B cell (primary cell): ENCODE measurements around the gene NKD2. TPM values are rescaled to one million over a fixed set of nuclear protein-coding genes. Genes with fewer than 3 reads are reported as not detected.

Experiments used
- ATAC-seq: fragments of 200-7000 bp; cut with Tn5 transposase; one replicate; pipeline ENCODE4 v1.10.0; 2021; ENCODE audit warnings: low read depth, mild to moderate bottlenecking, moderate number of reproducible peaks, moderate library complexity
- CTCF ChIA-PET: fragments of 350-600 bp; sonication (Branson Sonifier 250); formaldehyde crosslinking; loops from one replicate; lab custom pipeline; 2021; ENCODE audit warnings: antibody characterized with exemption, inconsistent platforms; lab: Charles Lee
- POLR2A ChIA-PET: fragments of 350-600 bp; sonication (Branson Sonifier 250); formaldehyde crosslinking; loops from one replicate; lab custom pipeline; 2021; ENCODE audit warnings: antibody characterized with exemption; lab: Charles Lee
- DNase-seq: peaks from one replicate; pipeline ENCODE4 v3.0.0; 2013
- H2AFZ ChIP-seq: 2 replicates; pipeline ENCODE4 v1.6.1; 2012; ENCODE audit warnings: mild to moderate bottlenecking, low read depth, low read length; ENCODE audit not compliant: insufficient read depth, poor library complexity, severe bottlenecking
- H3K27ac ChIP-seq, 2 donors: 1 replicate in 1 of 2; 2 replicates in 1 of 2; pipeline ENCODE4 v1.5.1; 2012 to 2013; ENCODE audit warnings: low read length in 2 of 2, mild to moderate bottlenecking in 2 of 2, moderate library complexity in 1 of 2
- H3K27me3 ChIP-seq, 4 experiments: fragments of 200-600 bp in 1 of 4; sonication (generic) in 1 of 4; replicated peaks in 1 of 4; 1 replicate in 2 of 4; 2 replicates in 2 of 4; pipeline versions ENCODE4 v1.6.1 to v1.7.0; 2013 to 2016; ENCODE audit warnings: low read length in 3 of 4, mild to moderate bottlenecking in 2 of 4, mixed read lengths in 1 of 4, moderate library complexity in 1 of 4; ENCODE audit not compliant: insufficient read depth in 4 of 4, control insufficient read depth in 3 of 4; ENCODE audit errors: control extremely low read depth in 1 of 4
- H3K36me3 ChIP-seq, 2 experiments: replicated peaks in 1 of 2; 1 replicate in 1 of 2; 2 replicates in 1 of 2; pipeline versions ENCODE4 v1.6.1 to v1.7.1; 2013; ENCODE audit warnings: low read length in 1 of 2; ENCODE audit not compliant: insufficient read depth in 2 of 2, control insufficient read depth in 1 of 2; ENCODE audit errors: control extremely low read depth in 1 of 2, extremely low read depth in 1 of 2
- H3K4me1 ChIP-seq, 2 donors: fragments of 200-600 bp in 1 of 2; sonication (generic) in 1 of 2; 1 replicate in 1 of 2; 2 replicates in 1 of 2; pipeline versions ENCODE4 v1.5.1 to v1.6.1; 2013 to 2017; ENCODE audit warnings: low read length in 2 of 2; ENCODE audit not compliant: control insufficient read depth in 2 of 2, insufficient read depth in 2 of 2
- H3K4me2 ChIP-seq: replicated peaks from 2 replicates; pipeline ENCODE3; 2012; ENCODE audit warnings: mild to moderate bottlenecking, low read depth, low read length; ENCODE audit not compliant: poor library complexity, severe bottlenecking
- H3K4me3 ChIP-seq, 5 experiments: fragments of 200-600 bp in 1 of 5; sonication (generic) in 1 of 5; 1 replicate in 3 of 5; 2 replicates in 2 of 5; pipeline versions ENCODE4 v1.5.1 to v1.7.0; 2011 to 2016; ENCODE audit warnings: low read length in 4 of 5, mild to moderate bottlenecking in 4 of 5, low read depth in 2 of 5, control low read depth in 1 of 5, moderate library complexity in 1 of 5; ENCODE audit not compliant: insufficient read depth in 1 of 5; ENCODE audit errors: control extremely low read depth in 1 of 5, extremely low read depth in 1 of 5
- H3K79me2 ChIP-seq: fragments of 200-600 bp; sonication (generic); one replicate; pipeline ENCODE4 v1.6.0; 2016; ENCODE audit warnings: low read length; ENCODE audit not compliant: control insufficient read depth, insufficient read depth
- H3K9ac ChIP-seq: fragments of 200-600 bp; sonication (generic); 2 replicates; pipeline ENCODE4 v1.6.1; 2017; ENCODE audit warnings: mild to moderate bottlenecking, low read length, moderate library complexity
- H3K9me3 ChIP-seq, 3 donors: one replicate each; pipeline versions ENCODE4 v1.6.1 to v1.7.1; 2013; ENCODE audit warnings: low read length in 2 of 3; ENCODE audit not compliant: control insufficient read depth in 2 of 3, insufficient read depth in 1 of 3; ENCODE audit errors: control extremely low read depth in 1 of 3
- H4K20me1 ChIP-seq: 2 replicates; pipeline ENCODE4 v1.6.0; 2012; ENCODE audit warnings: mild to moderate bottlenecking, low read length; ENCODE audit not compliant: insufficient read depth, control insufficient read depth, poor library complexity, severe bottlenecking
- H3K27ac Mint-ChIP-seq: one replicate; pipeline ENCODE4 v1.8.0; 2021; ENCODE audit warnings: mixed read lengths
- H3K27me3 Mint-ChIP-seq: one replicate; pipeline ENCODE4 v1.8.0; 2021; ENCODE audit warnings: mixed read lengths
- H3K4me1 Mint-ChIP-seq: one replicate; pipeline ENCODE4 v1.8.0; 2021; ENCODE audit warnings: mixed read lengths
- H3K4me3 Mint-ChIP-seq: one replicate; pipeline ENCODE4 v1.8.0; 2021; ENCODE audit warnings: mixed read lengths
- H3K9me3 Mint-ChIP-seq: one replicate; pipeline ENCODE4 v1.8.0; 2022; ENCODE audit warnings: mixed read lengths; ENCODE audit not compliant: insufficient read depth
- CTCF ChIP-seq: fragments of 200-600 bp; IDR thresholded peaks from one replicate; pipeline ENCODE4 v1.8.0; 2022; ENCODE audit warnings: antibody characterized with exemption, mild to moderate bottlenecking
- EZH2 ChIP-seq: IDR thresholded peaks from 2 replicates; pipeline ENCODE4 v1.6.1; 2012; ENCODE audit warnings: borderline replicate concordance, low read depth, mild to moderate bottlenecking, moderate library complexity, low read length; ENCODE audit not compliant: insufficient read depth, poor library complexity, severe bottlenecking
- WGBS: methylation state at CpG from one replicate; pipeline ENCODE4 v1.1.5; 2013; ENCODE audit warnings: missing lambda C conversion rate; ENCODE audit not compliant: insufficient coverage; 5-methylcytosine and 5-hydroxymethylcytosine counted together
- intact Hi-C: fragments of 100-400 bp; cut with micrococcal nuclease; formaldehyde crosslinking; loops from one replicate; pipeline ENCODE4 v1.10.0; 2022
- polyA plus RNA-seq: library from polyadenylated mRNA; depleted of rRNA; stranded (reverse); fragments of >200 nt; gene quantifications from 2 replicates; pipeline ENCODE4 v1.2.3, GENCODE V29; 2012
- total RNA-seq, 2 donors: library from RNA; stranded (reverse); fragments of 120-200 nt in 1 of 2; gene quantifications; 1 replicate in 1 of 2; 2 replicates in 1 of 2; pipeline versions ENCODE4 v1.2.3 to v1.2.4, GENCODE V29; 2013 to 2022

The NKD2 gene
- total and polyA plus RNA-seq, 2 donors (not counting 1 experiment from before 2014, with no cell fraction given): 0.12 to 0.34 TPM

DNA sequence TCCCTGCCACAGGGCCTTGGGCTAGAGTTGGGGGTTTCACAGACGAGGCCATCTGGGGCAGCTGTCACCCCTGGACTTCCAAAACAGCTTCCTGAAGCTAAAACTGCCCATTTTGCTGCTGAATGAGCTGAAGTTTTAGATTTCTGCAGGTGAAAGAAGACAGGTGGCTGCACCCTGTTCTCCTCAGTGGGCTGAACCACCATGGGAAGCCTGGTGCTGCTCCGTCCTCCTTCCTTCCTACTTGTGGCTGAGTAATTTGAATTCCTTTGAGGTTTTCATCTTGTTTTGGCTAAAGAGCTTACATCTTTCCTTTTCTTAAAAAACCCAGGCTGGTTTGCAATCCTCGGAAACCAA is 5.3 kb downstream of the NKD2 start:
- intact Hi-C loops: no loop called here
- WGBS: 94% methylated on average over 2 of the region's 3 CpGs

GRCh38 chr5:1014346-1014745 is 5.7 kb downstream of the NKD2 start:
- Histone ChIP-seq H3K4me2 (no peak overlapping the region), H3K27me3 (peaks cover 0 to 24% (median 10%) of the 10 kb centered on the region in 4 experiments), H4K20me1 (no peaks in the 10 kb centered on the region), H3K27ac (no peak overlapping the region), H2AFZ (no peak overlapping the region), H3K4me1 (peaks cover 6 to 9% of the 10 kb centered on the region in 2 donors), H3K79me2 (no peaks in the 10 kb centered on the region), H3K36me3 (no peaks in the 10 kb centered on the region), H3K9me3 (peaks cover 0 to 3% (median 0%) of the 10 kb centered on the region in 3 donors), H3K4me3 (no peak overlapping the region), H3K9ac (no peak overlapping the region)
- Mint-ChIP-seq H3K4me1 (peaks cover 5% of the 10 kb centered on the region), H3K27ac (no peak overlapping the region), H3K4me3 (no peak overlapping the region), H3K9me3 (no peaks in the 10 kb centered on the region), H3K27me3 (peaks cover 26% of the 10 kb centered on the region)
- ChIA-PET POLR2A (no interaction called here), CTCF (no interaction called here)
- TF ChIP-seq EZH2 (no peak), CTCF (no peak)
- ATAC-seq (no peak), DNase-seq (no peak)
- WGBS: 95% methylated on average over 14 of the region's 14 CpGs
- intact Hi-C loops: no loop called here

More for the DNA sequence above, 5.3 kb downstream of the NKD2 start:
- ChIA-PET POLR2A (no interaction called here), CTCF (no interaction called here)
- no peaks in the 10 kb centered on the region for H3K9me3 Mint-ChIP-seq
- Histone ChIP-seq H2AFZ (no peak overlapping the region), H3K9ac (no peak overlapping the region), H3K4me1 (peaks cover 6 to 12% of the 10 kb centered on the region in 2 donors), H3K27me3 (peaks cover 0 to 24% (median 10%) of the 10 kb centered on the region in 4 experiments), H3K27ac (no peak overlapping the region), H3K4me3 (no peak overlapping the region), H3K9me3 (peaks cover 0 to 3% (median 0%) of the 10 kb centered on the region in 3 donors), H4K20me1 (no peaks in the 10 kb centered on the region), H3K4me2 (no peak overlapping the region), H3K36me3 (no peaks in the 10 kb centered on the region), H3K79me2 (no peaks in the 10 kb centered on the region)
- ATAC-seq (no peak), DNase-seq (no peak)
- H3K27ac Mint-ChIP-seq: no peak overlapping the region
- peaks cover 26% of the 10 kb centered on the region for H3K27me3 Mint-ChIP-seq
- H3K4me3 Mint-ChIP-seq: no peak overlapping the region
- H3K4me1 Mint-ChIP-seq: peaks cover 5% of the 10 kb centered on the region
- no peak for TF ChIP-seq EZH2
- no peak for TF ChIP-seq CTCF
